AG20443 (cell line): ENCODE results near the gene FRS2.
A peak's percentile ranks its signal among the peaks of the same experiment; 100 is the strongest.

Experiments used
- DNase-seq: peaks from one replicate; pipeline ENCODE4 v3.0.0; 2012; ENCODE audit warnings: low spot score, mixed read lengths

Gene FRS2

DNA sequence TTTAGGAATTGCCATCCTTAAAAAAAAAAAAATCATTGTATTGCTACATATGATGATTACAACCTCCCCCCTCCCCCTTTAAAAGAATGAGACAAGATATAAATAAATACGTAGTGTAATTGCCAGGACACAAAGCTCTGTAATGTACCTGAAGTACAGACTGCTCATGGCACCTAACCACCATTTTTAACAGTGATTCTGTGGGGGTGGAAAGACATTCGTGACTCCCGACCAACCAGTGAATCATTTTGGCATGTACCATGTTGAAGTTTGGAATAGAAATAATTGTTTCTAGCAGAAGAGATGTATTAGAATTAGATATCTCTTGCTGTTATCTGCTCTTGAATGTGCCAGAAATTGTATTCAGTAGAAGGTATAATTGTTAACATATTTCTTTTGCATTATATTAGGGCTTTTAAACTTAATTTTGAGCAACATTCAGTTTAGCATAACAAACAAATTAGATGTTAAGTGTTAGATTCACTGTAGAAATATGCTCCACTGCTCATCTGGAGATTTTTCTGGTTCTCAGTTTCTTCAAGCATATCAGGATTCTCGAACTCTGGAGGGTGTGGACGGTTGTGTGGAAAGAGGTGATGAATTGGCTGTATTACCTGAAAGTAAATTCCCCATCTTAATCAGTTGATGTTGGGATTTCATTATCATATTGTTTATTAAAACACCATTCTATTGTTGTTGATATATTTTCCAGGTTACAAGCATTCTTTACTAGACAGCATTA lies 31.1 kb downstream of the FRS2 start:
- peak; percentile 50 for DNase-seq

DNA sequence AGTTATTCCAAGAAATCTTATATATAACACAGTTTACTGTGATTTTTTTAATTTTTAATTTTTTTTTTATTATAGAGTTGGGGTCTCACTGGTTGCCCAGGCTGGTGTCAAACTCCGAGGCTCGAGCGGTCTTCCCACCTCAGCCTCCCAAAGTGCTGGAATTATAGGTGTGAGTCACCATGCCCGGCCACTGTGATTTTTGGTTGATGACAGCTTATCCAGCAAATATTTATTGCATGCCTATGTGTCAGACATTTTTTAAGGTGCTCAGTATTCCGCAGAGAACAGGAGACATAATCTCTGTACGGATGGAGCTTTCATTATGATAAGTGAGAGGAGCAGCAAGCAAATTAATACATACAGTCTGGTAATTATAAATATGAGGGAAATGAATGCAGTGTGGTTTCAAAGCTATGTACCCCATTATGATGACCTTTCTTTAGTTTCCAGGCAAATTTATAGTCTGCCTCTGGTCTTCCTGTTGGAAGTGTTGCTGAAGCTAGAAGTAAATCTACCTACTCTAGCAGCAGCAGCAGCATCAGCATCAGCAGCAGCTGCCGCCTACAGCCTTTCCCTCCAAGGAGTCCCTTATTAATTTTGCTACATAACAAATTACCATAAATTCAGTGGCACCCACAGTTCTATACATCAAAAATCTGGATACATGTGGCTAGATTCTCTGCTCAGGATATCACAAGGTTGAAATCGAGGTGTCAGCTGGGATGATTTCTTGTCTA lies 32.3 kb downstream of the FRS2 start:
- DNase-seq = no peak

GRCh38 chr12:69508091-69508490 lies 37.9 kb downstream of the FRS2 start:
- no peak for DNase-seq

DNA sequence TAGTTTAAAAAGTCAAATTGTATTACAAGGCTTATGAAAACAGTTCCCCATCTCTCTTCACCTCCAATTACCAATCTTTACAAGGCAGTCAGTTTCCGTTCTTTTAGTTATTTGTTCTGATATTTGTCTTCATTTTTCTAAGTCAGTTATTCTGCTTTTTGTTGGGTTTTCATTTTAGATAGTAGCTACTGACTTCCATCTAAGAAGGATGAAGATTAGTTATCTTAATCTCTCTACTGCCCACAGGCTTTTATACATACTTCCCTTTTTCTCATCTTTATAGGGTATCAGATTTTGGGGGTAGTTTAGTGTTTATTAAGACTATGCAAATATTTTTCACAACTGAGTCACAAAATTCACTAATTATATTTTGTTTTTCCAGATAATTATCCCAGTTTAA lies 38.4 kb downstream of the FRS2 start:
- no peak for DNase-seq

DNA sequence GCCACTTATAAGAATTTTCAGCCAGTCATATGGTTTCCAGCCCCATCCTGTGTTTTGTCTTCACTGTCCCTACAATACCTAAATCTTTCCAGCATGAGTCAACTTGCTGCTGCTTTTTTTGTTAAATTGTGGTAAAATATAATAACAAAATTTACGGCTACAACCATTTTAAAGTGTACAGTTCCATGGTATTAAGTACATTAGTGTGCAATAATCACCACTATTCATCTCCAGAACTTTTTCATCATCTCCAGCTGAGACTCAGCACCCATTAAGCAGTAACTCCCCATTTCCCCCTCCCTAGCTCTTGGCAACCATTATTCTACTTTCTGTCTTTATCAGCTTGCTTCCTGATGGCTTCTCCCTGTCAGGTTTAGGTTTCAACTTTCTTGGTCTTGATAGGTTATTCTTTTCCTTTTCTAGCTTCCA lies 39.1 kb downstream of the FRS2 start:
- DNase-seq = peak; percentile 36

- DNase-seq = no peak
These were observed 40.0 kb downstream of the FRS2 start for GRCh38 chr12:69509904-69510827.

DNA sequence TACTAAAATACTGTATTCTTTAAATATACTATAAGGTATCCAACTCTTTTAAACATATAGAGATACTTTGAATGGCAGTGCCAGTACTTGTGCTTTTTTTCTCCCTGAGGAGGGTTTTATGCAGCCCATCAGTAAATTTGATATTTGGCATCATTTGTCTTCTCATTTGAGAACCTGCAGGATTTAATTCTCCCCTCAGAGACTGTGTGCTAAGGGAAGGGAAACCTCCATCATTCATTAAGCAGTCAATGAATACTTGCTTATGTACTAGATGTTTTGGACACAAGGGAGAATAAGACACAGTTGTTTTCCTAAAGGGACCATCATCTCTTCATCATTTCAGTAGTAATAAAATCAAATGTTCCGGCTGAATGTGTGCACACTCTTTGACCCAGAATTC lies 40.8 kb downstream of the FRS2 start:
- no peak for DNase-seq

DNA sequence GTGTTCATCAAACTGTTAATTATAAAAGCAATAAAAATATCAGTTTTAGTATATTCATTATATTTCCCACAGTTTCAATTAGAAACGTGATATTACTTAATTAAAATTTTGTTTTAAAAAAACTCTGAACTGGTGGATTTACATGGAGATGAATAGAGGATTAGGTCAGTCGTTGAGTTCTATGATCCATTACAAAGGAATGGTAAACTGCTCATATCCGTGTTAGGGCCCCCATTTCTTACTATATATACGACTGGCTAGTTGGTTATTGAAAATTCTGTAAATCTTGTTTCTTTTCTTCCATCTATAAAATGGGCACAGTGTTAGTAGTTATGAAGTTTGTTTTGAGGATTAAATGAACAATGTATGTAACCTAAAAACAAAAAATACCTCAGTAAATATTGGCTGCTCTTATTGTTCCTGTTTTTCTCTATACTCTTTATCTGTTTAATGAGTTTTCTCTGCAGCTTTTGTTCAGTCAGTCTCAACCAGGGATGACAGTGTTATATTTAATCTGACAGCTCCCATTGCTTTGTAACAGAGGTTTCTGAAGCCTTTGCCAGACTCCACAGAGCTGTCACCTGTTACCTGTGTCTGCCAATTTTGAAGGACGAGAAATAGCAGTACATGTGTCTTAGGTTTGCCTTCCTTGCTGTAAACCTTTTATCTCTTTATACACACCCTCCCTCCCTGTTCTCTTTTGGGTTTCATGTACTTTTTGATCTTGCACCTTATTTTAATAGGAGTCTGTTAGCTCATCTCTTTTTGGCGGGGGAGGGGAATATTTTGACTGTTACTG lies 41.5 kb downstream of the FRS2 start:
- no peak for DNase-seq

GRCh38 chr12:69512820-69513219 lies 42.6 kb downstream of the FRS2 start:
- DNase-seq = no peak

DNA sequence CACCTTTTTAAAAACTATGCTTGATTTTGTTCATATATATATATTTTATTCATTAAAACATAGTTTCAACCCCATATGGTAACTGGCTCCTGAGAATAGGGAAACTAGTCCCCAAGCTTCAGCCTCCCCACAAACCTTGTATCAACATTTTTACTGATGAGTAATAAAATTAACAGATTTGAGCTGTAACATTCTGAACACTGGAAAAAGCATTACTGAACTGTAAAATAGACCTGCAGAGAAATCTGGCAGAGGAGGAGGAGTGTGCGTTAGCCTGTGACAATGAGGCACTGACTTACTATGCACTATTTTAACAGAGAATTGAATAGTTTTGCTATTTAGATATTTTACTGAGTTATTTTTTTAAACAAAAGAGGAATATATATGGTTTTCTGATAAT lies 43.1 kb downstream of the FRS2 start:
- no peak for DNase-seq

- DNase-seq = no peak
These were observed 43.9 kb downstream of the FRS2 start for GRCh38 chr12:69514111-69514510.

GRCh38 chr12:69514845-69515244 lies 44.7 kb downstream of the FRS2 start:
- DNase-seq = no peak

- no peak for DNase-seq
These were observed 45.3 kb downstream of the FRS2 start for GRCh38 chr12:69515394-69515930.

- DNase-seq = no peak
These were observed 46.8 kb downstream of the FRS2 start for GRCh38 chr12:69516950-69517349.

GRCh38 chr12:69517406-69517805 lies 47.2 kb downstream of the FRS2 start:
- no peak for DNase-seq

GRCh38 chr12:69519871-69520270 lies 49.7 kb downstream of the FRS2 start:
- DNase-seq = no peak

- DNase-seq = no peak
These were observed 53.5 kb downstream of the FRS2 start for GRCh38 chr12:69523433-69524330.

GRCh38 chr12:69524331-69524630 lies 54.1 kb downstream of the FRS2 start:
- DNase-seq = no peak

DNA sequence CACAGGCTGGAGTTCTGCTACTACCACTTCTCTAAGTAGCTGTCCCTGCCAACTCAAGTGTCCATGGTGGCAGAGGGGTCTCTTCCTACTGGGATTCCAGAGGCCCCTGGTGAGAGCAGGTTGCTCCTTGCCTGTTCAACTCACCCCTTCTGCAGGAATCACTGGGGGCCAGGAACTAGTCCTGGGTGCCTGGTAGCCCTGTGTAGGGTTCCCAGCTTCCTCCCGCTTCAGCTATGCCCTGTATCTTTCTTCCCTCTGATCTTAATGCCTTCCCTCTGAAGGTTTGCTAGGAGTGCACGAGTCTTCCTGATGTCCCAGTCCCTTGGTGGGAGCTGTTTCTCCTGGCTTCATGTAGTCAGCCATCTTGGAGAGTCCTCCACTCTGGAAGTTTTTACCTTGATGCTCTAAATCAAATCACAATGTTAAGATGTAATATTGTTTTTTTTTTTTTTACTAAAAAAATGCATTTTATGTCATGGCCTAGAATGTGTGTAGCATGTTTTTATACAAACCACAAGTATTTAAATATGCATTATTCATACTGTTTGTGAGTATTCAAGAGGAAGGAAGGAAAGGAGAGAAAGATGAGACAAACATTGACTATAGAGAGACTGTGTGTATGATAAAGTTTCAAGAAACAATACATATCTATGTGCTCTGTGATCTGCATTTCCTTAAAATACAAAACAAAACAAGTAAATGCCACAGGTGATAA lies 54.7 kb downstream of the FRS2 start:
- DNase-seq = no peak
